Amygdala (tissue), 56 donors: ENCODE results near the gene XKR3.
"Not testable (repeated sequence)": the region's sequence is repeated elsewhere in the genome, so short reads cannot be mapped to it uniquely, and the experiment has no call there.

Experiments used
- DNase-seq, 56 donors: peaks; one replicate each; lab custom pipeline; 2025; lab: John Stamatoyannopoulos, UW

Gene XKR3

DNA sequence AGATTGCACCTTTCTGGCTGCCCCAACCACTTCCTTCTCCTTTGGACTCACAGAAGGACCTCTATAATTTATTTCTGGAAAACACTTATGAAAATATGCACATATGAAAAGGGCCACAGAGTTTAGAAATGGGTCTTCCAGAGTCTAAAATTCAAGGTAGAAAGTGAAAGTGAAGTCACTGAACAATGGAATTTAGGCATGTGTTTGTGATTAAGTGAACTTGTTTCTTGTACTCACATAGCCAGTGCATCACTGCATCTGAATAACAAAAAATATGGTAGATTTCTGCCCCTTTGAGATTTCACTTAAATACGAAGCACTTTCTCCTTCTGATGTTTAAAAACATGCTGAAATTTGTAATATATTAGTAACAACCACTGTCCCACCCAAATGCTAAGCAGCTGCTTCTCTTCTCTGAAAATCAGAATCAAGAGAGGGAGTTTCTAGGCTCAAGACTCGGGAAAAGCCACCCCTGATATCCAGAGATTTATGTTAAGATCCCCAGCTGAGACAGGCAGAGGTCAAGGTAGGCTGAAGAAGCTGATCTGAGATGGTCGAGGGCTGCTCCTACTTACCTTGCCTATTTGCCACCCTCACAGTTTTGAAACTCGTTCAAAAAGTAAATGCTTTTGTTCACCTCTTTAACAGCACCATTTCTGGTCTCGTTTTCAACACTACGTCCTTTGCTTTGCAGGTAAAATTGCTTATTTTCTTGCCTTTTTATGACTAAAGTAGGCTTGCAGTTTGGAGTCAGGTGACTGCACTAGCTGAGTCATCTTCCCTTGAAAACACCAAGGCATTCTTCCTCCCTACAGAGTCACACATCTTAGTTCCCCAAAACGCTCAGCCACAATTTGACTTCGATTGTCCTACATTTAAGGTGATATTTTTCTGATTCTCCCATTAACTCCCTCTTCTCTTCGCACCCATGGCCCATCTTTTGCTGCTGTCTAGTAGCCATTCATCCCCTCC, at the start of gene XKR3:
Gene XKR3 (minus strand): TSS at position 696 of the 972 bp plus-strand sequence. CDS start 17,338 bp downstream, outside the sequence.
- no peak for DNase-seq

DNA sequence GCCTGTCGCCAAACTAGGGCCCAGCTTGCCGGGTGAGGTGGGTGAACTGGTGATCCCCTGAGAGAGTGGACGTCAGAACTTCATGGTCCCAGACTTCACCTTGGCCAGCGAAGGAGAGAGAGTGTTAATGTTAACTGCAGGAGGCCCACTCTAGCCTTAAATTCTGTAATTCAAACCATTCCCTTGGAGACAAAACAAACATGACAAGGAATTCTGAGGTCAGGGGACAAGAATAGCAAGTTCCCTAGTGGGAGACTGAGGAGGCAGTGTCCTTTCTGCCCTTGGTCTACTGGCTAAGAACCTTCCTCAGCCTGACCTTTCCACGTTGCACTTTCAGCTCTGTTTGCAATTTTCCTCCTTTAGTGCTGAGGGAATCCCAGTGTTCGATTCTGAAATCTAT, 44.4 kb upstream of the XKR3 start:
- not testable (repeated sequence) for DNase-seq

DNA sequence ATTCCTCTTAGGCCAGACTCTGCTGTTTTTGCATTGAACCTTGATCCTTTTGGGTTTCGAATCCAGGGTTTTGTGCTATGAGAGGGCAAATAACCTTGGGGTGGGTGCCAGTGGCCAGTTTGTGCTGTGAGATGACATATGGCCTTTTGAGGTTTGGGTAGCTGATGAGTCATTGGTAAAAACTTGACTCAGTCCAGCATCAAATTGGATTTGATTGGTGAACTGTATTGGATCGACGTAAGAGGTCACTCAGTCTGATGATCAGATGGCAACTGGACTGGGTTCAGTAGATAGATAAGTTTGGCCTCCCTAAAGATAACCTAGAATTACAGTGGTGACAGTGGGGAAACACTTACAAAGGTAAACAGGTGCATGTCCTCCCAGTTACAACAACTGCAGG, 41.0 kb upstream of the XKR3 start:
- no peak for DNase-seq

DNA sequence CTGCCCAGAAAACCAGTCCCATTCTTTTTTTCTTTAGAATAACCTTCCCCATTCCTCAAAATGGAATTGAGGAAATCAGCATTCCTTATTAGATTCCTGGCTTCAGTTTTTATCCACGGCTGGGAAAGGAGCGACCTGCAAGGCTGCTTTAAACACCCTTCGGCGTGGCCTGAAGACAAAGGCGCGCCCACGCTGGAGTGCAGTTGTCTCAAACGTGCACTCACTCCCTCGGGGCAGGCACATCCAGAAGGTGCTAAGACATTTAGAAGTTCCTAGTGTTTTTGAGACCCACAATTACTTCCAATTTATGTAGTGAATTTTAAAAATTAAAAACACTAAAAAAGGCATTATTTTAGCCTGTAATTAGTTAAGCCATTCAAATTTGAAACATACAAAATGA, 31.6 kb upstream of the XKR3 start:
- DNase-seq: not testable (repeated sequence)

DNA sequence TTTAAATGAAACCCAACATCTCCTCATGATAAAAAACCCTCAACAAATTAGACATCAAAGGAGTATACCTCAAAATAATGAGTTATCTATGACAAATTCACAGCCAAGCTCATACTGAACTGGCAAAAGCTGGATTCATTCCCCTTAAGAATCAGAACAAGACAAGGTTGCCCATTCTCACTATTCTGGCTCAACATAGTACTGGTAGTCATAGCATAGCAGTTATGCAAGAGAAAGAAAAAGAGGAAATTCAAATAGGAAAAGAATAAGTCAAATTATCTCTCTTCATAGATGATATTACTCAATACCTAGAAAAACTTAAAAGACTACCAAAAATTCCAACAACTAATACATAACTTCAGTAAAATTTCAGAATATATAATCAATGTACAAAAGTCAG, 29.4 kb upstream of the XKR3 start:
- no peak for DNase-seq

DNA sequence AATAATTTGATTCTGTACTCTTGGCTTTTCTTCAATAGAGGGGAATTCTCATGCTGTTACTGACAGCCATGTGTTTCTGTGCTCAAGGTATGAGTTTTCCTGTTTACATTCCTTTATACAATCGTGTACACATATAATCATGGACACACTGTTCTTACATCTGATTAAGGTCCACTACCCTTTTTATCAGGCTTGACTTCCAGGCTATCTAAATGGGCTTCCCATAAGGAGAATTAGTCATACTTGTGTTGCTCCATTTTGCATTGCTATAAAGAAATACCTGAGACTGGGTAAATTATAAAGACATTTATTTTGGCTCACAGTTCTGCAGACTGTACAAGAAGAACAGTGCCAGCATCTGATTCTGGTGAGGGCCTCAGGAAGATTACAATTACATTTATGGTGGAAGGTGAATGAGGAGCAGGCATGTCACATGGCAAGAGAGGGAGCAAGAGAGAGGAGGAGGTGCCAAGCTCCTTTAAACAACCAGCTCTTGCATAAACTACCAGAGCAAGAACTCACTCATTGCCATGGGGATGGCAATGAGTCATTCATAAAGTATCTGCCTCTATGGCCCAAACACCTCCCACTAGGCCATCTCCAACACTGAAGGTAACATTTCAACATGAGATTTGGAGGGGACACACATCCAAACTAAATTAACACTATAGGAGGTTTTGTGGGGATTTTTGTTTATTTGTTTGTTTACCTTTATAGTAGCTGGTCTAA, 26.2 kb upstream of the XKR3 start:
- DNase-seq: not testable (repeated sequence)

DNA sequence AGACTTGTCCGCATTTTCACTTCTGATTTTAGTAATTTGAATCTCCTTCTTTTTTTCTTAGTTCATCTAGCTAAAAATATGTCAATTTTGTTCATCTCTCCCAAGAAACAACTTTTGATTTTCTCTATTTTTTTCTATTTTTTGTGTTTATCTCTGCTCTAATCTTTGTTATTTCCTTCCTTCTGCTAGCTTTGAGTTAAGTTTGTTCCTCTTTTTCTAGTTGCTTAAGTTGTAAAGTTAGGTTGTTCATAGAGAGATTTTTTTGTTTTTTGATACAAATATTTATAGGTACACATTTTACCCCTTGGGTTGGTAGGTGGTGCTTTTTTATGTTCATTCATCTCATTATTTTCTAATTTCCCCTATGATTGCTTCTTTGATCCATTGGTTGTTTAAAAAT, 22.1 kb upstream of the XKR3 start:
- DNase-seq: no peak

DNA sequence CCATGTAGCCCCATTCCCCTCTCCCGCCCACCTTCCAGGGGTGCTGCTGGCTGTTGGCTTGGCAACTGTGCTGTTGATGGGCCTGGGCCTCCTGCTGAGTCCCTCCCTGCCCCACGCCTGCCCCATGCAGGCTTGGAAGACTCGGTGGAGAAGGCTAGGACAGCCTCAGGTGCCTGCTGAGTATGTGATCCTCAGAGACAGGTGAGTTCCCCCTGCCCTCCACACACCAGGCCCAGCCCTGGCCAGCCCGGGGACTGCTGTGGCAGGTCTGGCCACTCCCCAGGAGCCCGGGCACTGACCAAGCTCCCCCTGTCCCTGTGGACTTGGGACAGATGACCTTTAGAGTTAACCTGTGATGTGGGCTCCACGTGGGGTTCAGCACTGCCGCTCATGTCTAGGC, 20.7 kb upstream of the XKR3 start:
- no peak for DNase-seq

DNA sequence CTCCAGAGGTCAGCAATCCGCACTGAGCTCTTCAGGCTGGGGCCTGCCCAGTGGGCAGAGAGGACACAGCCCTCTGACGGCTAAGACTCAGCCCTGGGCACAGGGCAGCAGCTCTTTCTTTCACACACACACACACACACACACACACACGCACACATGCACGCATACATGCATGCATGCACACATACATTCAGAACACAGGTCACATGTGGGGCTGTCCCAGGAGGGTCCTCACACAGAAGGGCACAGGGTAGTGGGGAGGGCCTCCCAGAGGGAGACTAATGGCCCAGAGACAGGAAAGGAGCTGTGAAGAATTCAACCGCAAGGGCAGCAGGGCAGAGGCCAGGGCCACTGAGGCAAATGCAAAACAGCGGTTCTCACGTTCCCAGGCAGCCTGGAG, 20.3 kb upstream of the XKR3 start:
- no peak for DNase-seq

DNA sequence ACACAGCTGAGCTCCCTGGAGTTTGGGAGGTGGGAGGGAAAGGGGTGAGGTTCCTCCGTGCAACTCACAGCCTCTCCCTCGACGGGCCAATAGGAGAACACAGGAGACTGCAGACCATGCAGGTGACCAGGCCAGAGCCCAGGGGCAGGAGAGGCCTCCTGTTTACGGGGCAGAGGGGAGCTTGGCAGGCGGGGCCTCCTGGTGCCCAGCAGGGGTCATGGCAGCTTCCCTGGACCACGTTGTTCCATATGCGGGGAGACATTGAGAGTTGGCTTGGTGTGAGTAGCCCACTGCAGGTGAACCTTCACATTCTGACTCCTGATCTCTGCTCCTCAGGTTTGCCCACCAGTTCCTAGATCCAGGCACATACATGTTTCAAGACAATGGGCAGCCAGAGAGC, 19.3 kb upstream of the XKR3 start:
- DNase-seq: no peak

DNA sequence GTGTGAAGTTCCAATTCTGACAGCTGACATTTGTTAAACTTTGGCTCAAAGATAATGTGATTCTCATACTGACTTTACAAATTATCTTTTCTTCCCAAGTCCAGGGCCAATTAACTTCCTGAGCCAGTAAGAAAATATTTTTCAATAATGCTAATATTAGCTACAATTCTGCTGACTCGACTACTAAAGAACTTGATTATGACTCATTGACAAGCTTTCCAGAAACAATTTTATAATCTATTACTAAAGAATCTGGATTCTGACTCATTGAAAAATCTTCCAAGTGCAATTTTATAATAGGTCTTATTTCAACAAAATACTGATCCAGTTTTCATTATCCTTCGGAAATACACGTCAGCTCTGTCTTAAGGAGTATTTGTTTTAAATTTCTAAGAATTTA, 12.9 kb upstream of the XKR3 start:
- DNase-seq: no peak

DNA sequence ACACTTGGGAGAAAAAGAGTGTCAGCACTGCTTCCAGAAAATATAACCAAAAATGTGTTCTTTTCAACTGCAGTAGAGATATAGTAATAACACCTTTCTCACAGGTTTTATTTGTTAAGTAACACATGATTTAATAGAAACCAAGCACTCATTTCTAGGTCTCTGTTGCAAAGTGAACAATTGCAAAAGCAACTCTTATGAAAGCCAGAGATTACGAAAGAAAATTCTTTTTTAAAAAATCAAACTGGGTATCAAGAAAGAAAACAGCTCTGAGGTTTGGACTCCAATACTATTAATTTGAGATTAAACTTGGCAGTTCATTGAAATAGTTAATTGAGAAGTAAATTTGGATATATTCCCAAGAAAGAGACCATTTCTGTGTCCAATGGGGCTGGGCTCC, 9.8 kb upstream of the XKR3 start:
- no peak for DNase-seq

DNA sequence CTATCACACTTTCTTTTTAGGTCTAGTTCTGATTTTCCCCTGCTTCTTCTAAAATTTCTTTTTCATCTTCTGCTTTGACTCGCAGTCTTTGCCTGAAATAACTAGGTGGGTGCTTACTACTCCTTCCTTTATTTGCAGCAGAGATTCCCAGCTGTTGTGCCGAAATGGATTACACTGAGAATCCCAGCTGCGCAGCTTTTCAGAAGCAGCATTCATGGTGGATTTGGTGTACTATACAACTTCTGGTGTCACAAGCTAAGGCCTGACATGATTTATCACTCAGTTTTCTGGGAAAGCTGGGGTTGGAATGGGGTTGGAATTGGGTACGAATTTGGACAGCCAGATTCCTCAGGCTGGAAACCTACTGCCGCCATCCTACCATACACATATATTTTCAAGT, 6.0 kb upstream of the XKR3 start:
- DNase-seq: no peak

DNA sequence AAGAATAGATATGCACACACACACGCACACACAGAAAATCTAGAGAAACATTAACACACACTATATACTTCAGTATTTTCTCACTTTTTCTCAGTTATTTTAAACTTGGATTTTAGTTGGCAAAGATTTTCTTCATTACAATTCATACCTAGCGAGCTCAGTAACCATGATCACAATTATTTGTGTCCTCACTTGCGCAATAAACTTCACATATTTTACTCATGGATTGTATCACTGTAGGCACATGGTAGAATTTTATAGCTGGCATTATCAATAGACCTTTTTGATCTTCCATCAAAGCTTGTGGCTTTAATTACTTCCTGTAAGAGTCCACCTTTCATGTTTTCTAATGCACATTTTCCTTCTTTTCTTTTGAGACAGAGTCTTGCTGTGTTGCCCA, 4.8 kb upstream of the XKR3 start:
- DNase-seq: no peak

DNA sequence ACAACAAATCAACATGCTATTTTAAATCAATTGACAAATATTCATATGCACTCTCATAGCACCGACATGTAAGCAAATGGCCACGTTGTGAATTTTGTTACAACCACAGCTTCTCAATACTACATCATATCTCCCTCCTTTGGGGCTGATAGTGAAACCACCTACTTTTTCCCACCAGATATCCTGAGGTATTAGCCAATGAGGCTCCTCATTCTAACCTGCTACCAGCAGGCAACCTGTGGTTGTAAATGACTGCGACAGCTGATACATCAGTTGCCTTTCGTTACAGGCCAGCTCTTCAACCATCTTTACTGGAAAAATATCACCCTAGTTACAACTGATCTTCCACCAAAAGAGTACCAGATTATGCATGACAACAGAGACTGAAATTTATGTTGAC, 3.7 kb upstream of the XKR3 start:
- DNase-seq: no peak

DNA sequence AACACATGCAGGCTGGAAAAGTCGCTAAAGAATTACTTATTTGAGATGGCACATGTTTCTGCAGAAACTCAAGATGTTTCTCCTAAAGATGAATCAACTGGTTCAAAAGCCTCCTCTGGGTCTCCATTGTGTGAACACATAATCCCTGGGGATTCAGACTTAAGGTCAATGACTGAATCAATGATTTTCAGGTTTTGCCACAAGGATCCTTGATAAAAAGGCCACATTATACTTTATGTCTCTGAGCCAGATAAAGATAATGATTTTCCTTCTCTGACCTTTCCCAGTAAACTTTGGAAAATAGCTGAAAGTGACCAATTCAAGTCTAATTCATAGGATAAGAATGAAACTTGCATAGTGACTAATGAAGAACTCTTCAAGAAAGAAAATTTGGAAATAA, 2.3 kb upstream of the XKR3 start:
- DNase-seq: no peak

DNA sequence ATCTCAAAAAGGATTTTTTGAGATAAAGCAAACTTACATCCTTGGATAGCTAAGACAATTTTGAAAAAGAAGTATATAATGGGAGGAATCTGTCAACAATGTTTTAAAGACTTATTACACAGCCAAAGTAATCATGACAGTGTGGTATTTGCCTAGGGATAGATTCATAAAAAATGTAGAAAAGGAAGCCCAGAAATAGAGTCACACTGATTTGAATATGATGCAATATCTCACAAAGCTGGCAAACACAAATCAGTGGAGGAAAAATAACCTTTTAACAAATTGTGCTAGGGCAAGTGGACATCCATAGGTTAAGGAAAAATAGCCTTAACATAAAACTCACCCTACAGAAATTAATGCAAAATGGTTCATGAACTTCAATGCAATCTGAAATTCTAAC, 6.0 kb downstream of the XKR3 start:
- DNase-seq: no peak

DNA sequence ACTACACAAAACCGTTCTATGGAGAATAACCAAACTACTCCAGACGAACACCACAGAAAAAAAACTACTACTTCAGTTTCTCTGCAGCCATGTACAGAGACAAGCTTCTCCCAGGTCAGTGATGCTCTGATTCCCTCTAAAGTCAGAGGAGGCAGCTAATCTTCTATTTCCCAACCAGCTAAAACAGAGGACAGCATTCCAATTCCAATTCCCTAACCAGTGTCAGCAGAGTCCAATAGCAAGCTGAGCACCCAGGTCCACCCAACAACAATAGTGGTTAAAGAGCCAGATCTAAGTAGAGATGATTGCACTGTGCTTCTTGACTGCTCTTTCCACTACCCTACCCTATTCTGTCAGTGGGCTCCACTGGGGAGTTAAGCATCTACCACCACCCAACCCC, 6.7 kb downstream of the XKR3 start:
- DNase-seq: no peak

DNA sequence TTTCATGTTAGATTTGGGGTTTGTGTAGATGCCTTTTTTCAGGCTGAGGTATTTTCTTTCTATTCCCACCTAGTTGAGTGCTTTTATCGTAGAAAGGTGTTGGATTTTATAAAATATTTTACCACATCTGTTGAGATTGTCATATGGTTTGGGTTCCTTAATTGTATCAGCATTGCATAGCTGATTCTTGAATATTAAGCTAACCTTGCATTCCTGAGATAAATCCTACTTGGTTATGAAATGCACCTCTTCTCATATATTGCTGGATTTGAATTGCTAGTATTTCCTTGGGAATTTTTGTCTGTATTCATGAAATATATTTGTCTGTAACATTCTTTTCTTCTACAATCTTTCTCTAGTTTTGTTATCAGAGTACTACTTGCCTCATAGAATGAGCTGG, 10.1 kb downstream of the XKR3 start:
- no peak for DNase-seq

DNA sequence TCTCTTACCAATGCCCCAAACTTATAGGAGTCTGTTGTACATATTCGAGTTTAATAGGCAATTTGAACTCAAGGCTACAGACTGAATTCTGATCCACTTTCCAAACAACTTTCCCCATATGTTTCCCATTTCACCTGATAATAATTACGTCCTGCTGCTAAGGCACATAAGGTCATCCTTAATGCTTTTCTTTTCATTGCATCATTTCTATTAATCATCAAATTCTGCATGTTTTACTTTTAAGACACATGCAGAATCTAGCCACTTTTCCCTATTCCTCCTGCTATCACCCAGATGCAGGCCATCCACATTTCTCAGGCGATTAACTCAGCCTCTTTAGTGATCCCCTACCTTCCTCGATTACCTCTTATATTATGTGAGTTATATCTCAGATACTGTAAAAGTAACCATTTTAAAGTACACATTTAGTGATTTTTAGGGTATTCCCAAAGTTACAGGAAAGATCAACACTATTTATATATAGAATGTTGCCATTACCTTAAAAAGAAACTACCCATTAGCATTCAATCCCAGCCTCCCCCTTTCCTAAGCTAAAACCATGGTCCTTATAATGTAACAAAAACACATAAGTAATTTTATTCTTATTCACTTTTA, 14.9 kb downstream of the XKR3 start:
- DNase-seq: no peak

DNA sequence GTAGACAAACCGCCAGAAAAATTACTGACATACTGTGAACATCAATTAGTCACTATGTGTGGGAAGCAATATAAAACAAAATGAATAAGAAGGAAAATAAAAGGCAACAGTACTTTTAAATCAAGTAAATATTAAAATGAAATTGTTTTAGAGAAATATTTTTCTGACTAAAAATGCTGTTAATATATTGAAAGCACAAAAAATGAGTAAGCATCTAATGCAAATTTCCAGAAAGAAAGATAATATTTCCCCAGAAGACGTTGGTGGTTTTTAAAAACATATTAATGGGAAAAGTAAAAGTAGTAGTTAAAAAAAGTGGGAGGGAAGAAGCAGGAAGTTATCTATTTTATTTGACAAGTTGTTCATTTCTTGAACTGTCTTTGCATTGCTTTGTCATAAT, 16.5 kb downstream of the XKR3 start:
- no peak for DNase-seq
